Psoas muscle (tissue), 8 donors: ENCODE results near the gene SLC16A4. TPM values are rescaled to one million over a fixed set of nuclear protein-coding genes. Genes with fewer than 3 reads are reported as not detected.
A peak's percentile ranks its signal among the peaks of the same experiment; 100 is the strongest.
"Not testable (repeated sequence)": the region's sequence is repeated elsewhere in the genome, so short reads cannot be mapped to it uniquely, and the experiment has no call there.

ENCODE experiments used
- ATAC-seq, 4 donors: fragments of 200-7000 bp; cut with Tn5 transposase; one replicate each; pipeline ENCODE4 v1.9.1; 2020; ENCODE audit warnings: moderate library complexity in 3 of 4, mild to moderate bottlenecking in 2 of 4
- DNase-seq, 2 donors: peaks; one replicate each; pipeline ENCODE4 v3.0.0-alpha.2; 2020
- H3K27ac ChIP-seq: fragments of 200-600 bp; one replicate; pipeline ENCODE4 v1.8.0; 2022
- H3K27me3 ChIP-seq, 3 donors: fragments of 200-600 bp in 1 of 3; one replicate each; pipeline versions ENCODE4 v1.6.1 to v1.8.0; 2013 to 2022; ENCODE audit warnings: low read length in 2 of 3, mild to moderate bottlenecking in 2 of 3, moderate library complexity in 1 of 3; ENCODE audit not compliant: insufficient read depth in 3 of 3
- H3K36me3 ChIP-seq, 2 donors: fragments of 200-600 bp in 1 of 2; one replicate each; pipeline versions ENCODE4 v1.6.1 to v1.8.0; 2013 to 2022; ENCODE audit warnings: low read depth in 1 of 2, mild to moderate bottlenecking in 1 of 2, moderate library complexity in 1 of 2; ENCODE audit not compliant: insufficient read depth in 1 of 2
- H3K4me1 ChIP-seq: fragments of 200-600 bp; one replicate; pipeline ENCODE4 v1.8.0; 2022
- H3K4me3 ChIP-seq: fragments of 200-600 bp; one replicate; pipeline ENCODE4 v1.8.0; 2022; ENCODE audit warnings: mild to moderate bottlenecking
- H3K9me3 ChIP-seq: fragments of 200-600 bp; one replicate; pipeline ENCODE4 v1.8.0; 2022
- WGBS, 3 donors: extraction: QIAGEN DNeasy Blood & Tissue Kit; methylation state at CpG; one replicate each; pipeline versions ENCODE4 v1.1.6 to v1.1.7; 2013; 5-methylcytosine and 5-hydroxymethylcytosine counted together
- intact Hi-C, 2 donors: fragments of 100-400 bp; cut with DNase I; formaldehyde crosslinking; loops; one replicate each; pipeline versions ENCODE4 v1.11.0 to v1.14.2; 2022
- polyA plus RNA-seq, 3 donors: library from polyadenylated mRNA; stranded (reverse); fragments of 200-250 nt; gene quantifications; one replicate each; pipeline ENCODE4 v1.2.3, GENCODE V29; 2013
- total RNA-seq, 4 donors: library from RNA; stranded (reverse); fragmentation: NEBNext Ultra II Directional in 2 of 4; extraction: Animal tissue kit (Norgen Biotek cat#: 25700) in 2 of 4; gene quantifications; one replicate each; pipeline versions ENCODE4 v1.2.1 to v1.2.4, GENCODE V29; 2021 to 2023
- TF ChIP-seq, protein P1 (sequence below): fragments of 200-600 bp; IDR thresholded peaks from one replicate; pipeline ENCODE4 v1.8.0; 2022; ENCODE audit warnings: antibody characterized with exemption
- donor health status: healthy with polysubstance abuse.
- donor health status: DM: no; HTN: no; CAD: no; lungs with moderate emphysema.
- donor health status: Bipolar disorder and iron deficiency.
- donor health status: healthy.
- donor health status: DM: yes; HTN: yes; CAD: no.
- donor health status: DM: no; HTN: no; CAD: no.
- donor health status: DM: no; HTN: no; CAD: no.
- donor health status: DM: yes; HTN: yes; CAD: no.

Gene SLC16A4
- total and polyA plus RNA-seq, 7 donors: 0.79 to 4.3 (median 1.0) TPM

DNA sequence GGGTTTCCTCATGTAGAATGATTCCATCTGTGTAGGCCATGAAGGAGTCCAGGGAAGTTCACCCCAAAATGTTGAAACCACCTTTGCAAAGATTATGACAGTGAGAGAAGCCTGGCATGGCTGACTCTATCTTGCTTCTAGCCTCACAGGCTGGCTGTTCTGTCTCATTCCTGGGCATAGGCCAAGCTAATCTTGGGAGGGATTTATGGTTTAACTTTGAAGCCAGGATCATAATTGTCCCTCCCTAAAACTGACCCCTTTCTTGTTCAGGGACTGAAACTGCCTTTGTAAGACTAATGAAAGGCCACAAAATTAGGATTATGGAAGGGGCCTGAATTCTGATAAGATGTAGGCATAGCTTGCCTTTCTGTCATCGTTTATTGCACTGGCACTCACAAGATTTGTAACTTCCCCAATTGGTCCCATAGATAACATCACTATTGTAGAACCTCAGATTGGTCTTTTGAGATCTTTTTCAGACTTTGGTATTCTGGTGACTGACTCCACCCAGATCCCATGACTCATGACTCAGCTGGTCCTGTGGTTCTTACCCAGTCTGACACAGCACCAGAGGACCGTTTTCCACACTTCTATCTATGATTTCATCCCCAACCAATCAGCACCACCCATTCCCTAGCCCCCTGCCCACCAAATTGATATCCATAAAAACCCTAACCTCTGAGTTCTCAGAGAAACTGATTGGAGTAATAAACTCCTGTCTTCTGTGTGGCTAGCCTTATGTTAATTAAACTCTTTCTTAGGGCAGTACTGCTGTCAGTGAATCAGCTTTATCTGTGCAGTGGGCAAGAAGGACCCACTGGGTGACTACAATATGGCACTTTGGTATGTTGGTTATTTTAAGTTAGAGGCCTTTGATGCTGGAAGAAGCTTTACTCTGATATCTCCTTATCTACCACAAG lies 30.3 kb upstream of the SLC16A4 start:
- intact Hi-C loops: no loop called here
- Histone ChIP-seq H3K27me3 (no peaks in the 10 kb centered on the region), H3K36me3 (no peaks in the 10 kb centered on the region), H3K9me3 (no peaks in the 10 kb centered on the region), H3K4me1 (no peaks in the 10 kb centered on the region), H3K4me3 (no peak overlapping the region), H3K27ac (no peak overlapping the region)
- WGBS, 3 donors: 37 to 47% (median 40%) methylated on average over 2 of the region's 2 CpGs
- ATAC-seq: peak in 3 of 4 donors; percentile 32 to 49 (median 45)
- TF ChIP-seq, protein P1, sequence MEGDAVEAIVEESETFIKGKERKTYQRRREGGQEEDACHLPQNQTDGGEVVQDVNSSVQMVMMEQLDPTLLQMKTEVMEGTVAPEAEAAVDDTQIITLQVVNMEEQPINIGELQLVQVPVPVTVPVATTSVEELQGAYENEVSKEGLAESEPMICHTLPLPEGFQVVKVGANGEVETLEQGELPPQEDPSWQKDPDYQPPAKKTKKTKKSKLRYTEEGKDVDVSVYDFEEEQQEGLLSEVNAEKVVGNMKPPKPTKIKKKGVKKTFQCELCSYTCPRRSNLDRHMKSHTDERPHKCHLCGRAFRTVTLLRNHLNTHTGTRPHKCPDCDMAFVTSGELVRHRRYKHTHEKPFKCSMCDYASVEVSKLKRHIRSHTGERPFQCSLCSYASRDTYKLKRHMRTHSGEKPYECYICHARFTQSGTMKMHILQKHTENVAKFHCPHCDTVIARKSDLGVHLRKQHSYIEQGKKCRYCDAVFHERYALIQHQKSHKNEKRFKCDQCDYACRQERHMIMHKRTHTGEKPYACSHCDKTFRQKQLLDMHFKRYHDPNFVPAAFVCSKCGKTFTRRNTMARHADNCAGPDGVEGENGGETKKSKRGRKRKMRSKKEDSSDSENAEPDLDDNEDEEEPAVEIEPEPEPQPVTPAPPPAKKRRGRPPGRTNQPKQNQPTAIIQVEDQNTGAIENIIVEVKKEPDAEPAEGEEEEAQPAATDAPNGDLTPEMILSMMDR: no peak
- no peak for DNase-seq

DNA sequence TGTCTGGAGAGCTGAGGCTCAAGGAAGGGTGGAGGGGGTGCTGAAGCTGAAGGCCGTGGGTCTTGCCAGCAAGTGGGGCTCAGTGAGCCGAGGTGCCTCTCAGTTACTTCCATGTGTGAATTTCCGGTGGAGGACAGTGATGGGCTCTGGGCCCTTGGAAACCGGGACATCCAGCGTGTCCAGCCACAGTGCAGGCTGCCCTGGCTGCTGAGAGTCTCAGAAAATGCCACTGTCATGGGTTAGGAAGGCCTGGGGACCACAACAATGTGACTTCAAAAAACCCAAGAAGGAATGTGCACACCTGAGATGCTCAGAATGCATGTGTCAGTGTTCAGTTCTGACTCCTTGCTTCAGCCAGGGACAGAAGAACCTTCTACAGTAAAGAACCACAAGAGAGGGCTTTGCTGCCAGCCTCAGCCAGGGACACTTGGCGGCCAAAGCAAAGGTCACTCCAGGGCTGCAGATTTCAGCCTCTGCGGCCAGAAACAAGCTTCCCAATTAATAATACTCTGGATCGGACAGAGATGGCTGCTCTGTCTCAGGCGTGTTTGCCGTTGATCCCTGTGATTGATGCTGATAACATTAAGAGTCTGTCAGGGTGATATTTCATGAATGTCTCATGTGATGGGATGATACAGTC lies 29.3 kb upstream of the SLC16A4 start:
- Histone ChIP-seq H3K27ac (no peak overlapping the region), H3K4me3 (no peak overlapping the region), H3K27me3 (no peaks in the 10 kb centered on the region), H3K4me1 (no peaks in the 10 kb centered on the region), H3K36me3 (no peaks in the 10 kb centered on the region), H3K9me3 (no peaks in the 10 kb centered on the region)
- TF ChIP-seq, protein P1: no peak
- DNase-seq: no peak
- ATAC-seq: no peak
- intact Hi-C loops: no loop called here
- 43 to 62% (median 44%) methylated on average over 10 of the region's 10 CpGs for WGBS, 3 donors

DNA sequence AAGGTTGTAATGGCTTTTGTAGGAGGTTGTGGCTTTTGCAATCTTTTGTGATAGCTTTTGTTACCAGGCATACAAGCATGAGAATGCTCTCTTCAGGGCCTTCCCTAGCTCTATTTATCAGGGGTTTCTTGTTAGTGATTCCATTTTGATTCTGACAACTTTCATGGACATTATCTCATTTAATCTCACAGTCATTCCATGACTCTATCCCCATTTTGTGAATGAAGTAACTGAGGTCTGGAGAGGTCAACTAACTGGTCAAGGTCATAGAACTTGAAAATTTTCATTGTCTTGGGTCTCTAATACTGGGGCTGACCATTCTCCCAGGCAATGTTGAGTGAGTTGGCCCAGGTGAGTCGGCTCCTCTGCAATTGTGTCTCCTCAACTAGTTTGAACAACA lies 27.9 kb upstream of the SLC16A4 start:
- H3K27ac ChIP-seq: no peak overlapping the region
- WGBS, 3 donors: 89 to 96% (median 90%) methylated on average over 1 of the region's 1 CpG
- TF ChIP-seq, protein P1: no peak

DNA sequence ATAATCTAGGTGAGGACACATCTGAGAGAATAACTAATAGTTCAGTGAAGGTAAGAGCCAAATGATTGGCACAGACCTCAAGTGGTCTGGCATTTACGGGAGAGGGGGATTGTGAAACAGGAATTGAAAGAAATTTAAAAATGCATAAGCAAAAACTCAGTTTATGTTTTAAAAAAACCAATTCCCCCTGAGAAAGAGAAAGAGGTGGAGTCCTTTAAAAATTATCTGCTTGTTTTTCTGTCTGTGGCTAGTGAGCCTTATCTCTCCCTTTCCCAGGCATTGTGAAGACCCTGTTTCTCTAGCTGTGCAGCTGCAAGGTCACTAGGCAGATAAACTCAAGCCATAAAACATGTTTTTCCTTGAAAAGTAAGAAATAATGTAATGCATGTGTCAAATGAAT lies 22.2 kb upstream of the SLC16A4 start:
- H3K4me1 ChIP-seq: peaks cover 20% of the 10 kb centered on the region
- not testable (repeated sequence) for H3K27ac ChIP-seq, ATAC-seq, H3K4me3 ChIP-seq, DNase-seq, H3K27me3 ChIP-seq, H3K9me3 ChIP-seq
- intact Hi-C loops: loop anchor here (2.0 to 10.0 kb wide), 3 partner anchors 44 to 82 kb away; no protein-coding TSS in a partner anchor
- H3K36me3 ChIP-seq: peaks cover 0 to 12% of the 10 kb centered on the region in 2 donors
- WGBS, 3 donors: 65 to 82% (median 72%) methylated on average over 1 of the region's 1 CpG

More for the DNA sequence above, 27.9 kb upstream of the SLC16A4 start:
- DNase-seq: no peak
- H3K36me3 ChIP-seq: no peaks in the 10 kb centered on the region
- no peak overlapping the region for H3K4me3 ChIP-seq
- peaks cover 7% of the 10 kb centered on the region for H3K4me1 ChIP-seq
- intact Hi-C loops: loop anchor here in 1 of 2 donors (10.0 kb wide), 1 partner anchor 76 kb away; no protein-coding TSS in a partner anchor
- H3K27me3 ChIP-seq: no peaks in the 10 kb centered on the region
- ATAC-seq: no peak
- no peaks in the 10 kb centered on the region for H3K9me3 ChIP-seq

DNA sequence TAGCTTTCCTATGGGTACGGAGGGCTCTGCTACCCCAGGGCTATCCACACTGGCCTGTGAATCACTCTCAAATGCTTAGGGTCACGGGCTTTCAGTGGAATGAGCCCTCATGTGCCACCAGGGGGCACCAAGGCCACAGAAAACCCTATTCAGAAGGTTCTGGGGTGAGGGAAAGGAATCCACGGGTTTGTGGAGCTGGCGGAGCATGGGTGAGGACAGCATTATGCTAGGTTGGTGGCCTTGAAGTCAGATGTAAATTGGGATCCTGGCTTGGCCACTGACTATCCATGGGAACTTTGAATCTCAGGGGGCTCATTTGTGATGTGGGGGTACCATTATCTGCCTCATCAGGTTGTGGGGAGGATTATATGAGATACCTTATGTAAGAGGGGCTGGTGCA lies 21.8 kb upstream of the SLC16A4 start:
- peak; percentile 70 to 82 for DNase-seq
- WGBS, 3 donors: 35 to 38% (median 37%) methylated on average over 4 of the region's 4 CpGs
- H3K4me3 ChIP-seq: no peak overlapping the region
- H3K9me3 ChIP-seq: no peaks in the 10 kb centered on the region
- peaks cover 0 to 12% of the 10 kb centered on the region in 2 donors for H3K36me3 ChIP-seq
- peaks cover 20% of the 10 kb centered on the region for H3K4me1 ChIP-seq
- H3K27me3 ChIP-seq: no peaks in the 10 kb centered on the region
- TF ChIP-seq, protein P1: peak; percentile 61
- ATAC-seq: peak in 3 of 4 donors; percentile 49 to 56 (median 51)
- intact Hi-C loops: loop anchor here (2.0 to 10.0 kb wide), 3 partner anchors 45 to 82 kb away; no protein-coding TSS in a partner anchor
- H3K27ac ChIP-seq: no peak overlapping the region
